Measurements from ENCODE around the gene CEPT1. TPM values are rescaled to one million over a fixed set of nuclear protein-coding genes. Genes with fewer than 3 reads are reported as not detected.
A peak's percentile ranks its signal among the peaks of the same experiment; 100 is the strongest.

CEPT1 gene
- total RNA-seq, 2 experiments from 2014 or later = 36.0 to 38.6 TPM

DNA sequence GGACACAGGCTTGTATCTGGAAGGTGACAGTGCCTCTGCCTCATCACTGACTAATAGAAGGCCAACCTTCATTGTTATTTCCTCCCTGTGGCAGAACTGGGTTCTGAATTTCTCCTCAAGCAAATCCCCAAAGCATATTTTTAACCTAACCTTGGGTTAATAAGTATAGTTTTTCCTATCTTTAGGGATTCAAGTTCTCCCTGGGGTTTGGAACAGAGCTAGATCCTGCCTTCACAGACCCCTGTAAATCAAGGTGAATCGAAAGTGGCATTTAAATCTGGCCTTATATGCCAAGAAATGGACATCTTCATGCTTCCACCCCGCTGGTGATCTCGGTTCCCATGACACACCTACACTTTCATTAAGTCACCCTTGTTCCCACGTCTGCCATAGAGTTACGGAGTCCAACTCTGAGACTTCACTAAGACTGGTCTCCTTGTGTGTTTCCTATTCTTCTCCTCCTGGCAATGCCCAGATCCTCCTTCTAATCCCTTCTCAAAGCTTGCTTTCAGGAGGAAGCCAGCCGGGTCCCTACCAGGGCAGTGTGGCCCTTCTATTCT lies 83.2 kb downstream of the CEPT1 start:
- DNase-seq (no peak), ATAC-seq (no peak)
- intact Hi-C loops (cut with micrococcal nuclease) = loop anchor here (2.0 kb wide), 2 partner anchors 112 to 178 kb away; no protein-coding TSS in a partner anchor
- Mint-ChIP-seq H3K27ac (peak overlapping the region; percentile 93), H3K4me3 (peak overlapping the region; percentile 64), H3K36me3 (ENCODE audit: low read depth) (peaks cover 3% of the 10 kb centered on the region), H3K4me1 (ENCODE audit: low read depth) (peaks cover 89% of the 10 kb centered on the region), H3K27me3 (no peaks in the 10 kb centered on the region), H3K9me3 (peaks cover 3% of the 10 kb centered on the region)
- ChIA-PET CTCF (interaction anchor here (0.7 to 10.3 kb wide), 40 partner anchors 9 to 284 kb away, joined by 3 to 109 read pairs (median 4); partner anchors contain the start of gene DENND2D), POLR2A (interaction anchor here (0.9 to 1.6 kb wide), 7 partner anchors 8 to 225 kb away, joined by 3 to 11 read pairs (median 4); no protein-coding TSS in a partner anchor)
- TF ChIP-seq, protein P1, sequence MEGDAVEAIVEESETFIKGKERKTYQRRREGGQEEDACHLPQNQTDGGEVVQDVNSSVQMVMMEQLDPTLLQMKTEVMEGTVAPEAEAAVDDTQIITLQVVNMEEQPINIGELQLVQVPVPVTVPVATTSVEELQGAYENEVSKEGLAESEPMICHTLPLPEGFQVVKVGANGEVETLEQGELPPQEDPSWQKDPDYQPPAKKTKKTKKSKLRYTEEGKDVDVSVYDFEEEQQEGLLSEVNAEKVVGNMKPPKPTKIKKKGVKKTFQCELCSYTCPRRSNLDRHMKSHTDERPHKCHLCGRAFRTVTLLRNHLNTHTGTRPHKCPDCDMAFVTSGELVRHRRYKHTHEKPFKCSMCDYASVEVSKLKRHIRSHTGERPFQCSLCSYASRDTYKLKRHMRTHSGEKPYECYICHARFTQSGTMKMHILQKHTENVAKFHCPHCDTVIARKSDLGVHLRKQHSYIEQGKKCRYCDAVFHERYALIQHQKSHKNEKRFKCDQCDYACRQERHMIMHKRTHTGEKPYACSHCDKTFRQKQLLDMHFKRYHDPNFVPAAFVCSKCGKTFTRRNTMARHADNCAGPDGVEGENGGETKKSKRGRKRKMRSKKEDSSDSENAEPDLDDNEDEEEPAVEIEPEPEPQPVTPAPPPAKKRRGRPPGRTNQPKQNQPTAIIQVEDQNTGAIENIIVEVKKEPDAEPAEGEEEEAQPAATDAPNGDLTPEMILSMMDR (IDR thresholded peaks at IDR 0.05) = peak; percentile 50

DNA sequence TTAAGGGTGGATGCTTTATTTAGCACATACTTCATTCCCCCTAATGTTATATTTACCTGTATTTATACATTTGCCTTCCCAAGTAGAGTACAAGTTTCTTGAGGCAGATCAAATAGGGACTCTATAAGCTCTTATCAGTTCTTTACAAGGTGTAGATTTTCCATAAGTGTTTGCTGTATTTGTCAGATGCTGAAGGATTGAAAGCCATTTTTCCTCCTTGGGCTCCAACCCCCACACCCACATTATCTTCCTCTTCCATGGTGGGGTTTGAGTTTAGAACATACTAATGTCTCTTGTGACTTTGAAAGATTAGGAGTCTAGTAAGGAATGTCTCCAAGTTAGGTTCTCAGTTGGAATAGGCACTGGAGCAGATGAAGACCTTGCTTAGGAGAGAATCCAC lies 85.1 kb downstream of the CEPT1 start:
- Mint-ChIP-seq H3K4me1 (ENCODE audit: low read depth) (peaks cover 85% of the 10 kb centered on the region), H3K27me3 (no peaks in the 10 kb centered on the region), H3K36me3 (ENCODE audit: low read depth) (peaks cover 2% of the 10 kb centered on the region), H3K9me3 (no peaks in the 10 kb centered on the region), H3K4me3 (peak overlapping the region; percentile 58), H3K27ac (peak overlapping the region; percentile 72)
- ChIA-PET CTCF (interaction anchor here (1.0 to 10.3 kb wide), 4 partner anchors 10 to 175 kb away, joined by 3 to 109 read pairs (median 44); no protein-coding TSS in a partner anchor), POLR2A (interaction anchor here (0.9 to 1.9 kb wide), 2 partner anchors 26 to 28 kb away, joined by 3 to 10 read pairs; no protein-coding TSS in a partner anchor)
- ATAC-seq (no peak), DNase-seq (no peak)
- TF ChIP-seq, protein P1 (IDR thresholded peaks at IDR 0.05) = no peak
- intact Hi-C loops (cut with micrococcal nuclease) = loop anchor here (5.0 kb wide), 1 partner anchor 33 kb away; no protein-coding TSS in a partner anchor

DNA sequence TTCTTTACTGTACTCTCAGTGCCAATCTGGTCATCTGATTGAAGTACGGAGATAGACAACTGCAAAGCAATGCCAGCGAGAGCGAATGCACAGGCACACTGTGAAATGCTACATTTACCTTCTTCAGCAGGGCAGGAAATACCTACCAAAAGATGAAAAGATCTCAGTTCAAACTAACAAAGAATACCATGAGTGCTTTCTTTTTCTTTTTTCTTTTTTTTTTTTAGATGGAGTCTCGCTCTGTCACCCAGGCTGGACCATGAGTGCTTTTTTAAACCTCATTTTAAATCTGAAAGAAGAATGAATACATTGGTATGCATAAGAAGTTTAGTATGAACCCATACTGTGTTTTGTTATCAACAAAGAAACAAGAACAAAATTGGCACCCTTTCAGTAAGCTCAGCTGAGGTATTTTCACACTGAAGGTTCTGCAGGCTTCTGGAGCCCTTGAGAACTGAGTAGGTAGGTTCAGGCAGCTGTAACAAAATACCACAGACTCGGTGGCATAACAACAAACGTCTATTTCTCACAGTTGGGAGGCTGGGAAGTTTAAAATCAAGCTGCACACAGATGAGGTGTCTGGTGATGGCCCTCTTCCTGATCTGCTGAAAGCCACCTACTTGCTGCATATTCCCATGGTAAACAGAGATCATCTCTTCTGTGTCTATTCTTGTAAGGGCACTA lies 85.8 kb downstream of the CEPT1 start:
- ATAC-seq = no peak
- ChIA-PET CTCF (interaction anchor here (0.8 to 10.3 kb wide), 9 partner anchors 8 to 378 kb away, joined by 3 to 109 read pairs (median 3); no protein-coding TSS in a partner anchor), POLR2A (interaction anchor here (0.9 to 1.9 kb wide), 3 partner anchors 27 to 245 kb away, joined by 3 to 10 read pairs (median 3); no protein-coding TSS in a partner anchor)
- DNase-seq = peak; percentile 32
- Mint-ChIP-seq H3K4me1 (ENCODE audit: low read depth) (peaks cover 82% of the 10 kb centered on the region), H3K27ac (peak overlapping the region; percentile 72), H3K9me3 (peaks cover 2% of the 10 kb centered on the region), H3K4me3 (peak overlapping the region; percentile 58), H3K27me3 (no peaks in the 10 kb centered on the region), H3K36me3 (ENCODE audit: low read depth) (peaks cover 7% of the 10 kb centered on the region)
- TF ChIP-seq, protein P1 (IDR thresholded peaks at IDR 0.05) = no peak
- intact Hi-C loops (cut with micrococcal nuclease) = loop anchor here (5.0 kb wide), 1 partner anchor 34 kb away; no protein-coding TSS in a partner anchor

DNA sequence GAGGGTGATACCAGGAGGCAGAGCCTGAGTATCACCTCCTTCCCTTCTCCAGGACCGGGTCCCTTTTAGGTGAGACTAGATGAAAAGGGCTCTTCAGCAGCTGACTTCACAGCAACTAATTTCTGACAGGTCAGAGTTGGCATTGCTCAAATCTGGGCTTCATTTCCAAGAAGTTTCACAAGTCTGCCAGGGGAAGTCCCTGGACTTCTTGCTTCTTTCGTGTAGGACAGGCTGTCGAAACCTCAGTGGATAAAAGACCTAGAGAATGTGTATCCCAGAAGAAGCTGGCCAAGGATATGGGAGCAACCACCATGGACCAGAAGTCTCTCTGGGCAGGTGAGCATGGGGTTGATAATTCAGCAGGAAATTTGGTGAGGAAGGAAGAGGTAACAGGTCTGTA lies 87.4 kb downstream of the CEPT1 start, which contains the start of gene CHI3L2:
CHI3L2 (plus strand) TSS at position 280 of the 400 bp plus-strand sequence; CDS start at position 297, 17 bp downstream.
- TF ChIP-seq, protein P1 (IDR thresholded peaks at IDR 0.05) = no peak
- peaks cover 7% of the 10 kb centered on the region for H3K36me3 Mint-ChIP-seq (ENCODE audit: low read depth)
- peaks cover 78% of the 10 kb centered on the region for H3K4me1 Mint-ChIP-seq (ENCODE audit: low read depth)
- H3K27ac Mint-ChIP-seq = peak within 1 kb of the TSS; percentile 47
- ChIA-PET POLR2A (interaction anchor here (0.8 to 1.6 kb wide), 3 partner anchors 28 to 38 kb away, joined by 3 to 6 read pairs (median 4); no protein-coding TSS in a partner anchor), CTCF (interaction anchor here (0.7 to 10.3 kb wide), 4 partner anchors 31 to 398 kb away, joined by 3 to 109 read pairs (median 41); no protein-coding TSS in a partner anchor)
- no peak for DNase-seq
- no peaks in the 10 kb centered on the region for H3K27me3 Mint-ChIP-seq
- no peak within 1 kb of the TSS for H3K4me3 Mint-ChIP-seq
- H3K9me3 Mint-ChIP-seq = peaks cover 2% of the 10 kb centered on the region
- intact Hi-C loops (cut with micrococcal nuclease) = loop anchor here (5.0 kb wide), 1 partner anchor 35 kb away; no protein-coding TSS in a partner anchor
- ATAC-seq = no peak
